Heart left ventricle (tissue), 13 donors: ENCODE data around the gene GOLGA1.

Experiments
- CTCF ChIP-seq, 12 donors: fragments of 200-600 bp; sonication (generic) in 4 of 12; IDR thresholded peaks; one replicate each; pipeline versions ENCODE4 v1.5.0 to v1.8.0; 2018 to 2022; ENCODE audit warnings: antibody characterized with exemption in 12 of 12, mild to moderate bottlenecking in 5 of 12
- POLR2A ChIP-seq, 2 donors: fragments of 450-650 bp; IDR thresholded peaks; one replicate each; pipeline ENCODE4 v1.6.1; 2017; ENCODE audit warnings: antibody characterized with exemption in 2 of 2, mild to moderate bottlenecking in 2 of 2, moderate library complexity in 2 of 2
- donor health status: ischemic (EF 13 %, LVEDD 7.1; RV severe dilation, severe dysfunction).
- donor health status: DM: no; HTN: yes; CAD: no.
- donor health status: DM: no; HTN: no; CAD: no.
- donor health status: ischemic (EF 25% LVEDD 6.9; RV normal size, moderate dysfunction).
- donor health status: ischemic (EF 25% LVEDD 5.7; RV mildly dilated, moderate dysfunction).
- donor health status: ischemic (EF 35%, LVEDD 5.7; RV mildly dilated, moderate dysfunction).
- donor health status: nonischemic (EF 11% LVEDD 7.7; RV severe dilation, severe dysfunction).
- donor health status: DM: yes; HTN: yes; CAD: no.
- donor health status: PGD.
- donor health status: ischemic (EF 29% LVEDD 5.4; RV normal size, mild dysfunction).
- donor health status: nonischemic (EF 23%, LVEDD 6.1; RV moderate dilation, normal function).

- TF ChIP-seq CTCF (IDR thresholded peaks at IDR 0.05) (no peak), POLR2A (IDR thresholded peaks at IDR 0.05) (no peak)
These were observed 85.3 kb downstream of the GOLGA1 start for GRCh38 chr9:124855566-124855943.
